ENCODE measurements around the gene EXOSC9.

EXOSC9 gene

GRCh38 chr4:121824171-121824527 is 23.0 kb downstream of the EXOSC9 start:
- DNase-seq (ENCODE audit: low read depth) = no peak

GRCh38 chr4:121824950-121825349 is 23.8 kb downstream of the EXOSC9 start:
- no peak for DNase-seq (ENCODE audit: low read depth)

- DNase-seq (ENCODE audit: low read depth) = no peak
These were observed 26.7 kb downstream of the EXOSC9 start for GRCh38 chr4:121827853-121828252.

GRCh38 chr4:121829511-121829910 is 28.4 kb downstream of the EXOSC9 start:
- DNase-seq (ENCODE audit: low read depth) = no peak

GRCh38 chr4:121838136-121838535 is 37.0 kb downstream of the EXOSC9 start:
- DNase-seq (ENCODE audit: low read depth) = no peak

GRCh38 chr4:121842862-121843261 is 41.7 kb downstream of the EXOSC9 start:
- no peak for DNase-seq (ENCODE audit: low read depth)

GRCh38 chr4:121846662-121847061 is 45.5 kb downstream of the EXOSC9 start:
- no peak for DNase-seq (ENCODE audit: low read depth)

GRCh38 chr4:121851354-121851753 is 50.2 kb downstream of the EXOSC9 start:
- DNase-seq (ENCODE audit: low read depth) = no peak

- no peak for DNase-seq (ENCODE audit: low read depth)
These were observed 59.0 kb downstream of the EXOSC9 start for GRCh38 chr4:121860121-121860520.

GRCh38 chr4:121861426-121861825 is 60.3 kb downstream of the EXOSC9 start:
- no peak for DNase-seq (ENCODE audit: low read depth)

GRCh38 chr4:121863799-121864198 is 62.7 kb downstream of the EXOSC9 start:
- no peak for DNase-seq (ENCODE audit: low read depth)
